AG04449 (cell line): ENCODE measurements around the gene EDIL3.

Experiments
- CTCF ChIA-PET: fragments of 350-600 bp; formaldehyde crosslinking; extraction: SDS; loops from one replicate; lab custom pipeline; 2021; ENCODE audit warnings: antibody characterized with exemption; lab: Yijun Ruan, JAX
- POLR2A ChIA-PET: fragments of 400-600, 350-600 bp; formaldehyde crosslinking; extraction: SDS; loops from one replicate; lab custom pipeline; 2020; ENCODE audit warnings: antibody characterized with exemption, inconsistent platforms; lab: Yijun Ruan, JAX
- DNase-seq: peaks from one replicate; pipeline ENCODE4 v3.0.0-alpha.2; 2010; ENCODE audit warnings: low read depth, low spot score
- H3K4me3 ChIP-seq: 2 replicates; pipeline ENCODE4 v1.5.1; 2011; ENCODE audit warnings: low read depth, mild to moderate bottlenecking, control low read depth, low read length
- TF ChIP-seq, protein P1 (sequence below): IDR thresholded peaks from one replicate; pipeline ENCODE4 v1.5.1; 2011; ENCODE audit warnings: mild to moderate bottlenecking, moderate library complexity, low read length, control low read depth, inconsistent platforms; ENCODE audit not compliant: insufficient read depth; ENCODE audit errors: missing control alignments

Gene EDIL3

DNA sequence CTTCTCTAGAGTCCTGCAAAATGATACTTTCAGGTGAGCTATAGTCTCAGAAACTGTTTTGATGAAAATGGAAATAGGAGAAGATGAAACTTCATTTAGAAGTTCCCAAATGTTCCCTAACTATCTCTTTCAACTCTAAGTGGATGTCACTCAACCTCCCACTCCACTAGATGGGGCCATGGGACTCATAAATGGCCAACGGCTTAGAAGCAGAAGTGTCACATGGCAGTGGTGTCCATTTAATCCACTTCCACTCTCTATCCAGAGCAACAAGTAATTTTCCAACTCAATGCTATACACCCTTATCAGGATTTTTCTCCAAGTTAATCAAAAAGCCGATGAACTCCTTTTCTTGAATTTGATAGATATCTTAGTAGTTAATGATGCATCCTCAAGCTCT is 295.7 kb downstream of the EDIL3 start:
- TF ChIP-seq, protein P1, sequence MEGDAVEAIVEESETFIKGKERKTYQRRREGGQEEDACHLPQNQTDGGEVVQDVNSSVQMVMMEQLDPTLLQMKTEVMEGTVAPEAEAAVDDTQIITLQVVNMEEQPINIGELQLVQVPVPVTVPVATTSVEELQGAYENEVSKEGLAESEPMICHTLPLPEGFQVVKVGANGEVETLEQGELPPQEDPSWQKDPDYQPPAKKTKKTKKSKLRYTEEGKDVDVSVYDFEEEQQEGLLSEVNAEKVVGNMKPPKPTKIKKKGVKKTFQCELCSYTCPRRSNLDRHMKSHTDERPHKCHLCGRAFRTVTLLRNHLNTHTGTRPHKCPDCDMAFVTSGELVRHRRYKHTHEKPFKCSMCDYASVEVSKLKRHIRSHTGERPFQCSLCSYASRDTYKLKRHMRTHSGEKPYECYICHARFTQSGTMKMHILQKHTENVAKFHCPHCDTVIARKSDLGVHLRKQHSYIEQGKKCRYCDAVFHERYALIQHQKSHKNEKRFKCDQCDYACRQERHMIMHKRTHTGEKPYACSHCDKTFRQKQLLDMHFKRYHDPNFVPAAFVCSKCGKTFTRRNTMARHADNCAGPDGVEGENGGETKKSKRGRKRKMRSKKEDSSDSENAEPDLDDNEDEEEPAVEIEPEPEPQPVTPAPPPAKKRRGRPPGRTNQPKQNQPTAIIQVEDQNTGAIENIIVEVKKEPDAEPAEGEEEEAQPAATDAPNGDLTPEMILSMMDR = peak; percentile 16
- CTCF ChIA-PET = interaction anchor here (0.9 to 1.6 kb wide), 6 partner anchors 12 to 167 kb away, joined by 3 to 6 read pairs (median 3); no protein-coding TSS in a partner anchor
- no peak overlapping the region for H3K4me3 ChIP-seq
- POLR2A ChIA-PET = no interaction called here
- no peak for DNase-seq

- CTCF ChIA-PET = no interaction called here
- POLR2A ChIA-PET = no interaction called here
- no peak overlapping the region for H3K4me3 ChIP-seq
- TF ChIP-seq, protein P1 = no peak
- no peak for DNase-seq
These were observed 298.2 kb downstream of the EDIL3 start for GRCh38 chr5:84086511-84086910.

- POLR2A ChIA-PET = no interaction called here
- CTCF ChIA-PET = no interaction called here
- TF ChIP-seq, protein P1 = no peak
- no peak overlapping the region for H3K4me3 ChIP-seq
- no peak for DNase-seq
These were observed 299.2 kb downstream of the EDIL3 start for GRCh38 chr5:84085387-84086041.

GRCh38 chr5:84080908-84081307 is 303.8 kb downstream of the EDIL3 start:
- TF ChIP-seq, protein P1 = no peak
- CTCF ChIA-PET = no interaction called here
- no peak for DNase-seq

DNA sequence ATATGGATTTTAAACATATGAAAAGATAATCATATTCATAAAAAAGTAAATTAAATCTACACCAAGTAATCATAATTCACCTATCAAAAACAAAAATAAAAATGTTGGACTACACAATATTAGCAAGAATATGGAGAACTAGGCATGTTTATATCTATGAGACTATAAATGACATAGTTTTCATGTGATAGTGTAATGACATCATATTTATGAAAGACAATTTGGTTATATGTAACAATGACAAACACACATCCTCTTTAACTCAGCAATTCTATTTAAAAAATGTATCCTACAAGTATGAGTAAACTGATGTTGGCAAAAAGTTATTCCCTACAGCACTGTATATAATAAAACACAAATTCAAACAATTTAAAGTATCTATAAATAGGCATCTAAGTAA is 312.3 kb downstream of the EDIL3 start:
- no peak overlapping the region for H3K4me3 ChIP-seq
- DNase-seq = no peak
- ChIA-PET CTCF (no interaction called here), POLR2A (no interaction called here)
- TF ChIP-seq, protein P1 = no peak

More at GRCh38 chr5:84080908-84081307, 303.8 kb downstream of the EDIL3 start:
- POLR2A ChIA-PET = no interaction called here
- H3K4me3 ChIP-seq = no peak overlapping the region

- TF ChIP-seq, protein P1 = no peak
- H3K4me3 ChIP-seq = no peak overlapping the region
- no peak for DNase-seq
- POLR2A ChIA-PET = no interaction called here
- CTCF ChIA-PET = interaction anchor here (0.8 to 2.4 kb wide), 3 partner anchors 9 to 143 kb away, joined by 3 to 5 read pairs (median 3); no protein-coding TSS in a partner anchor
These were observed 315.0 kb downstream of the EDIL3 start for GRCh38 chr5:84069608-84070179.
